HepG2 (cell line): ENCODE measurements around the gene TLN1. TPM values are rescaled to one million over a fixed set of nuclear protein-coding genes. Genes with fewer than 3 reads are reported as not detected.

Experiments used
- CBFB ChIP-seq: sonication (generic); formaldehyde crosslinking; IDR thresholded peaks from 2 replicates; pipeline ENCODE4 v1.4.0; 2020; ENCODE audit warnings: missing genetic modification reagents
- KAT8 ChIP-seq: IDR thresholded peaks from 2 replicates; pipeline ENCODE4 v1.6.1; 2016; ENCODE audit warnings: missing genetic modification reagents, missing compliant biosample characterization
- KLF12 ChIP-seq: sonication (generic); formaldehyde crosslinking; IDR thresholded peaks from 2 replicates; pipeline ENCODE4 v1.4.0; 2020; ENCODE audit warnings: missing genetic modification reagents, borderline replicate concordance
- KMT2B ChIP-seq: IDR thresholded peaks from 2 replicates; pipeline ENCODE4 v1.6.1; 2016; ENCODE audit warnings: missing genetic modification reagents, missing compliant biosample characterization
- MEIS2 ChIP-seq: sonication (generic); formaldehyde crosslinking; IDR thresholded peaks from 2 replicates; pipeline ENCODE4 v1.9.0; 2021; ENCODE audit warnings: mild to moderate bottlenecking, missing genetic modification reagents
- NFKB2 ChIP-seq: sonication (generic); formaldehyde crosslinking; IDR thresholded peaks from 2 replicates; pipeline ENCODE4 v1.4.0; 2020; ENCODE audit warnings: missing genetic modification reagents, borderline replicate concordance
- NR2F2 ChIP-seq: IDR thresholded peaks from 2 replicates; pipeline ENCODE4 v1.6.1; 2012; ENCODE audit warnings: low read depth, inconsistent platforms, borderline replicate concordance
- SSRP1 ChIP-seq: IDR thresholded peaks from 2 replicates; pipeline ENCODE4 v1.6.1; 2016; ENCODE audit warnings: control low read depth
- ZC3H4 ChIP-seq: sonication (generic); formaldehyde crosslinking; IDR thresholded peaks from 2 replicates; pipeline ENCODE4 v1.4.0; 2020; ENCODE audit warnings: missing genetic modification reagents, borderline replicate concordance
- ZKSCAN1 ChIP-seq: fragments of 150-350 bp; IDR thresholded peaks from 2 replicates; pipeline ENCODE4 v1.6.1; 2014; ENCODE audit warnings: low read length
- ZNF33B ChIP-seq: sonication (generic); formaldehyde crosslinking; IDR thresholded peaks from 2 replicates; pipeline ENCODE4 v1.5.1; 2020; ENCODE audit warnings: mild to moderate bottlenecking, missing genetic modification reagents
- ZNF563 ChIP-seq: sonication (generic); formaldehyde crosslinking; IDR thresholded peaks from 2 replicates; pipeline ENCODE4 v1.8.0; 2022; ENCODE audit warnings: mild to moderate bottlenecking, moderate library complexity, missing genetic modification reagents
- ZNF788 ChIP-seq: sonication (generic); formaldehyde crosslinking; IDR thresholded peaks from 2 replicates; pipeline ENCODE4 v1.5.0; 2020; ENCODE audit warnings: mild to moderate bottlenecking, missing genetic modification reagents, borderline replicate concordance
- polyA plus RNA-seq, 8 experiments: library from polyadenylated mRNA; depleted of rRNA in 3 of 8; stranded (reverse) in 7 of 8; unstranded in 1 of 8; fragments of >200 nt; fragmentation: Illumina TruSeq in 4 of 8; extraction: Trizol in 4 of 8; gene quantifications; 2 replicates each; pipeline versions ENCODE4 v1.2.1 to v1.2.3, GENCODE V29; 2011 to 2016; ENCODE audit warnings: low read depth in 4 of 8, missing spikeins in 1 of 8, mixed read lengths in 1 of 8; ENCODE audit not compliant: insufficient read depth in 1 of 8
- total RNA-seq, 5 experiments: library from RNA; depleted of rRNA; stranded (reverse); fragments of >200 nt; fragmentation: Illumina TruSeq; extraction: Trizol; gene quantifications; 2 replicates each; pipeline ENCODE4 v1.2.3, GENCODE V29; 2016; ENCODE audit warnings: low read depth in 1 of 5
- TF ChIP-seq, protein P1 (sequence below): sonication (generic); formaldehyde crosslinking; IDR thresholded peaks from 2 replicates; pipeline ENCODE4 v1.4.0; 2020; ENCODE audit warnings: missing genetic modification reagents
- TF ChIP-seq, protein P2 (sequence below): sonication (generic); formaldehyde crosslinking; IDR thresholded peaks from 2 replicates; pipeline ENCODE4 v1.4.0; 2020; ENCODE audit warnings: mild to moderate bottlenecking, missing genetic modification reagents
- TF ChIP-seq, protein P3 (sequence below), 2 experiments: sonication (generic) in 1 of 2; formaldehyde crosslinking in 1 of 2; IDR thresholded peaks; 2 replicates each; pipeline versions ENCODE4 v1.4.0 to v1.6.1; 2016 to 2020; ENCODE audit warnings: borderline replicate concordance in 1 of 2, low read depth in 1 of 2, mild to moderate bottlenecking in 1 of 2, missing genetic modification reagents in 1 of 2
- TF ChIP-seq, protein P4 (sequence below): sonication (generic); formaldehyde crosslinking; IDR thresholded peaks from 2 replicates; pipeline ENCODE4 v1.5.1; 2020; ENCODE audit warnings: missing genetic modification reagents, mild to moderate bottlenecking, borderline replicate concordance
- TF ChIP-seq, protein P5 (sequence below): sonication (generic); formaldehyde crosslinking; IDR thresholded peaks from 2 replicates; pipeline ENCODE4 v1.4.0; 2020; ENCODE audit warnings: mild to moderate bottlenecking, missing genetic modification reagents, borderline replicate concordance

Gene TLN1
- total and polyA plus RNA-seq, 2 of the 13 experiments (the other 11 are each of a cell fraction or from before 2014, with no cell fraction given) = 35.2 to 51.8 TPM

DNA sequence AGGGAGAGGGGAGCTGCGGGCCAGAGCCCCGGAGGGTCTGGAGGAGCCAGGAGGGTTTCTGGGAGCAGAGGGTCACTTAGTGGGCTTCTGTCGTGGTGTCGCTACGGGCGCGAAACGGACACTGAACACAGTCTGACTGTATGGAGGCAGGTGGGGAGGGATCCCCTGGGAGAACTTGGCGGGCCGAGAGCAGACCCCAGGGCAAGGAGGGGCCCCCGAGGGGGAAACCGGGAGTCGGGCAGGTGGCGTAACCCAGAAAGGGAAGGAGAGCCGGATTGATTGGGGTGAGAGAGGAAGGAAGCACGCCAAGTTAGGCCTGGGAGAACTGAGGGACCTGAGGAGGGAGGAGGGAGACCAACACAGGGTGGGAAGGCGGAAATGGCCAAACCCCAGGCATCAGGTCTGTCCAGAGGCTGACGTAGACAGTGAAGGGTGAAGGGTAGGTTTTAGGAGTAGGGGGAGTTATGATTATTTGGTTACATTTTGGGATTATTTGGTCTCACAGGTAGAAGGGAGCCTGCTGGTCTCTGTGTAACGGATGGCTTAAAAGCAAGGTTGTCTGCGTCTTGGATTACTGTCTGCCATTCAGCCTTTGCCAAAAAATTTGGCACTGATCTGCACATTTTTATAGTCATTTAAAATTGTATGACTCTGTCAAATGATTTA, 25.4 kb upstream of the TLN1 start (continued):
- TF ChIP-seq KAT8 = 0 out of 2 replicates have a peak, but pooled peaks have one; percentile 7
- peak; percentile 5; the same call in 1 of the 2 replicates for TF ChIP-seq KMT2B (CRISPR knock-in tag)
- TF ChIP-seq ZC3H4 (CRISPR knock-in tag) = no peak
- TF ChIP-seq, protein P1, sequence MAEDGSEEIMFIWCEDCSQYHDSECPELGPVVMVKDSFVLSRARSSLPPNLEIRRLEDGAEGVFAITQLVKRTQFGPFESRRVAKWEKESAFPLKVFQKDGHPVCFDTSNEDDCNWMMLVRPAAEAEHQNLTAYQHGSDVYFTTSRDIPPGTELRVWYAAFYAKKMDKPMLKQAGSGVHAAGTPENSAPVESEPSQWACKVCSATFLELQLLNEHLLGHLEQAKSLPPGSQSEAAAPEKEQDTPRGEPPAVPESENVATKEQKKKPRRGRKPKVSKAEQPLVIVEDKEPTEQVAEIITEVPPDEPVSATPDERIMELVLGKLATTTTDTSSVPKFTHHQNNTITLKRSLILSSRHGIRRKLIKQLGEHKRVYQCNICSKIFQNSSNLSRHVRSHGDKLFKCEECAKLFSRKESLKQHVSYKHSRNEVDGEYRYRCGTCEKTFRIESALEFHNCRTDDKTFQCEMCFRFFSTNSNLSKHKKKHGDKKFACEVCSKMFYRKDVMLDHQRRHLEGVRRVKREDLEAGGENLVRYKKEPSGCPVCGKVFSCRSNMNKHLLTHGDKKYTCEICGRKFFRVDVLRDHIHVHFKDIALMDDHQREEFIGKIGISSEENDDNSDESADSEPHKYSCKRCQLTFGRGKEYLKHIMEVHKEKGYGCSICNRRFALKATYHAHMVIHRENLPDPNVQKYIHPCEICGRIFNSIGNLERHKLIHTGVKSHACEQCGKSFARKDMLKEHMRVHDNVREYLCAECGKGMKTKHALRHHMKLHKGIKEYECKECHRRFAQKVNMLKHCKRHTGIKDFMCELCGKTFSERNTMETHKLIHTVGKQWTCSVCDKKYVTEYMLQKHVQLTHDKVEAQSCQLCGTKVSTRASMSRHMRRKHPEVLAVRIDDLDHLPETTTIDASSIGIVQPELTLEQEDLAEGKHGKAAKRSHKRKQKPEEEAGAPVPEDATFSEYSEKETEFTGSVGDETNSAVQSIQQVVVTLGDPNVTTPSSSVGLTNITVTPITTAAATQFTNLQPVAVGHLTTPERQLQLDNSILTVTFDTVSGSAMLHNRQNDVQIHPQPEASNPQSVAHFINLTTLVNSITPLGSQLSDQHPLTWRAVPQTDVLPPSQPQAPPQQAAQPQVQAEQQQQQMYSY (CRISPR knock-in tag) = 0 out of 2 replicates have a peak, but pooled peaks have one; percentile 27
- TF ChIP-seq NR2F2 = peak; percentile 34; the same call in 1 of the 2 replicates
- TF ChIP-seq, protein P2, sequence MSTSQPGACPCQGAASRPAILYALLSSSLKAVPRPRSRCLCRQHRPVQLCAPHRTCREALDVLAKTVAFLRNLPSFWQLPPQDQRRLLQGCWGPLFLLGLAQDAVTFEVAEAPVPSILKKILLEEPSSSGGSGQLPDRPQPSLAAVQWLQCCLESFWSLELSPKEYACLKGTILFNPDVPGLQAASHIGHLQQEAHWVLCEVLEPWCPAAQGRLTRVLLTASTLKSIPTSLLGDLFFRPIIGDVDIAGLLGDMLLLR (CRISPR knock-in tag) = no peak
- no peak for TF ChIP-seq SSRP1
- peak; percentile 35; the same call in 1 of the 2 replicates for TF ChIP-seq NFKB2
- TF ChIP-seq ZNF788 (CRISPR knock-in tag) = peak; percentile 3; the same call in 1 of the 2 replicates
- TF ChIP-seq, protein P3, sequence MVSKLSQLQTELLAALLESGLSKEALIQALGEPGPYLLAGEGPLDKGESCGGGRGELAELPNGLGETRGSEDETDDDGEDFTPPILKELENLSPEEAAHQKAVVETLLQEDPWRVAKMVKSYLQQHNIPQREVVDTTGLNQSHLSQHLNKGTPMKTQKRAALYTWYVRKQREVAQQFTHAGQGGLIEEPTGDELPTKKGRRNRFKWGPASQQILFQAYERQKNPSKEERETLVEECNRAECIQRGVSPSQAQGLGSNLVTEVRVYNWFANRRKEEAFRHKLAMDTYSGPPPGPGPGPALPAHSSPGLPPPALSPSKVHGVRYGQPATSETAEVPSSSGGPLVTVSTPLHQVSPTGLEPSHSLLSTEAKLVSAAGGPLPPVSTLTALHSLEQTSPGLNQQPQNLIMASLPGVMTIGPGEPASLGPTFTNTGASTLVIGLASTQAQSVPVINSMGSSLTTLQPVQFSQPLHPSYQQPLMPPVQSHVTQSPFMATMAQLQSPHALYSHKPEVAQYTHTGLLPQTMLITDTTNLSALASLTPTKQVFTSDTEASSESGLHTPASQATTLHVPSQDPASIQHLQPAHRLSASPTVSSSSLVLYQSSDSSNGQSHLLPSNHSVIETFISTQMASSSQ (IDR thresholded peaks at IDR 0.05; ENCODE audit: low read depth) = no peak
- TF ChIP-seq, protein P3 (CRISPR knock-in tag; IDR thresholded peaks at IDR 0.05; ENCODE audit: borderline replicate concordance) = no peak
- peak; percentile 27; the same call in 1 of the 2 replicates for TF ChIP-seq KLF12 (CRISPR knock-in tag)
- TF ChIP-seq, protein P4, sequence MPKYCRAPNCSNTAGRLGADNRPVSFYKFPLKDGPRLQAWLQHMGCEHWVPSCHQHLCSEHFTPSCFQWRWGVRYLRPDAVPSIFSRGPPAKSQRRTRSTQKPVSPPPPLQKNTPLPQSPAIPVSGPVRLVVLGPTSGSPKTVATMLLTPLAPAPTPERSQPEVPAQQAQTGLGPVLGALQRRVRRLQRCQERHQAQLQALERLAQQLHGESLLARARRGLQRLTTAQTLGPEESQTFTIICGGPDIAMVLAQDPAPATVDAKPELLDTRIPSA (CRISPR knock-in tag) = 0 out of 2 replicates have a peak, but pooled peaks have one; percentile 55
- TF ChIP-seq CBFB (CRISPR knock-in tag) = no peak
- 0 out of 2 replicates have a peak, but pooled peaks have one; percentile 20 for TF ChIP-seq ZNF33B
- TF ChIP-seq ZNF563 (CRISPR knock-in tag) = peak; percentile 43; the same call in 1 of the 2 replicates
- TF ChIP-seq ZKSCAN1 = no peak
- no peak for TF ChIP-seq MEIS2
- TF ChIP-seq, protein P5, sequence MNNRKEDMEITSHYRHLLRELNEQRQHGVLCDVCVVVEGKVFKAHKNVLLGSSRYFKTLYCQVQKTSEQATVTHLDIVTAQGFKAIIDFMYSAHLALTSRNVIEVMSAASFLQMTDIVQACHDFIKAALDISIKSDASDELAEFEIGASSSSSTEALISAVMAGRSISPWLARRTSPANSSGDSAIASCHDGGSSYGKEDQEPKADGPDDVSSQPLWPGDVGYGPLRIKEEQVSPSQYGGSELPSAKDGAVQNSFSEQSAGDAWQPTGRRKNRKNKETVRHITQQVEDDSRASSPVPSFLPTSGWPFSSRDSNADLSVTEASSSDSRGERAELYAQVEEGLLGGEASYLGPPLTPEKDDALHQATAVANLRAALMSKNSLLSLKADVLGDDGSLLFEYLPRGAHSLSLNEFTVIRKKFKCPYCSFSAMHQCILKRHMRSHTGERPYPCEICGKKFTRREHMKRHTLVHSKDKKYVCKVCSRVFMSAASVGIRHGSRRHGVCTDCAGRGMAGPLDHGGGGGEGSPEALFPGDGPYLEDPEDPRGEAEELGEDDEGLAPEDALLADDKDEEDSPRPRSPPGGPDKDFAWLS (CRISPR knock-in tag) = no peak
